GM18909 (cell line): ENCODE data around the gene TMEM256.

ENCODE experiments used
- ATAC-seq: cut with Tn5 transposase; IDR thresholded peaks from one replicate; pipeline ENCODE4 v1.9.1; 2021; ENCODE audit warnings: mild to moderate bottlenecking; ENCODE audit not compliant: unreplicated experiment, poor library complexity

Gene TMEM256

GRCh38 chr17:7431231-7431630, 27.3 kb upstream of the TMEM256 start:
- ATAC-seq, result no peak

DNA sequence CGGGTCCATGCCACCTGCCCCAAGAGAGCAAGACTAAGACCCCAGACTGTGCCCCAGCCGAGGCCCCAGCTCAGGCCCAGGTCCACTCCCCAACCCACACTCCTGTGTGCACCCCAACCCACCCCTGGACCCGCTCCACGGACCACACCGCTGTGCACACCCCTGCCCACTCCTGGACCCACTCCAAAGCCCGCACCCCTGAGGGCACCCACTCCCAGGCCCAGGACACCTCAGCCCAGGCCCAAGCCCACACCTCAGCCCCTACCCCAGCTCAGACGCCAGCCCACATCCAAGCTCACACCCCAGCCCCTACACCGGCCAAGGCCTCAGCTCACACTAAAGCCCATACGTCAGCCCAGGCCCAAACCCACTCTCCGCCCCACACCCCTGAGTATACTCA, 25.8 kb upstream of the TMEM256 start:
- no peak for ATAC-seq

DNA sequence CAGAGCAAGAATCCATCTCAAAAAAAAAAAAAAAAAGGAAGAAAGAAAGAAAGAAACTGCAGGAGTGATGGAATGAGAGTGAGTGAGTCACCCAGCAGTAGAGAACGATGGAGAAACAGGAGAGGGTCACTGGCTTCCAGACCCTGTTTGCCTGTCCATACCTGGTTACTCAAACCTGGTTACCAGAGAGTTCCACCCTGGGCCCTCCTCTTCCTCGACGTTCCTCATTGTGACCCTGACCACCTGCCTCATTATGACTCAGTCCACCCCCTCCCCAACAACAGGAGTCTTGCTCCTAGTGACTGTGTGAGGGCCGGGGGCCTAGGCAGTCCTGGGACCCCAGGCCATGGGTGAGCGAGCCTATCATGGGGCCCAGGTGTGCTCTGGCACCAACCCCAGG, 24.7 kb upstream of the TMEM256 start, which contains the start of gene SPEM3:
Gene SPEM3, plus strand, starts transcription at position 301 of the 400 bp plus-strand sequence. Its CDS starts 46 bp downstream, at position 347.
- no peak for ATAC-seq

- ATAC-seq, result no peak
Observed at GRCh38 chr17:7427549-7427948, 23.7 kb upstream of the TMEM256 start.

- no peak for ATAC-seq
Observed at GRCh38 chr17:7426896-7427489, 23.1 kb upstream of the TMEM256 start.

GRCh38 chr17:7426203-7426863, 22.4 kb upstream of the TMEM256 start:
- ATAC-seq, result no peak

DNA sequence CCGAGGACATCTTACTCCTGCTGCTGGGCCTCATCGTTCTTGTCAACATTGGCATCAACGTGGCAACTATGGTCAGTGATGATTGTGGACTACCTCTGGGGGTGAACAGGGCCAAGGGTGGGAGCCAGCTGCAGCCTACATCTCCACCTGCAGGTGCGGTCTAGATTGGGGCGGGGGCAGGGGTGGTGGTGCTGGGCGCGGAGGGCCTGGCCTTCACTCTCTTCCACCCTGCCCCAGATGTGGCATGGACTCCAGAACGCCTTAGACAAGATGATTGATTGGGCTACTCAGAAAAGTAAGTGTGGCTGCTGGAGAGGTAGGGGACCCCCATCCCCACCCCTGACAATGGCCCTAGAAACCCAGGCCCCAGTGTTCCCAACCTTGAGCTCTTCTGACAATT, 21.9 kb upstream of the TMEM256 start:
- no peak for ATAC-seq

GRCh38 chr17:7425316-7425715, 21.4 kb upstream of the TMEM256 start, which contains the start of gene SPEM2:
TSS of gene SPEM2 (plus strand) at chr17:7425616. CDS start at chr17:7425689, 73 bp downstream.
- no peak for ATAC-seq

DNA sequence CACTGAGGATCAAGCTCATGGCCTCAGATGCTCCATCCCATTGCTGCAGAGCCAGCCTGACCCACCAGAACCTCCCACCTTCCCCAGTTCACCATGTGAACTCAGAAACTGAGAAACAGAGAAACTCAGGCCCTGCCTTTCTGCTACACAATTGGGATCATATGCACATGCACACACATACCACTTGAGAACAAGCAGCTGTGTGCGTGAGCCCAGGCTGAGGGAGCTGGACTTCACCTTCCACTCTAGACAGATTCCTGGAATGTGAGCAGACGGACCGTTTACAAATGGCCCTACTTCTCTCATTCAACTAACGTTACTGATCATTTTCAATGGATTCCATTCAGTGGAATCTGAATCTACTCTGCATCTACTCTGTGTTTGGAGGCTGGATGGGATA, 19.8 kb upstream of the TMEM256 start:
- no peak for ATAC-seq

DNA sequence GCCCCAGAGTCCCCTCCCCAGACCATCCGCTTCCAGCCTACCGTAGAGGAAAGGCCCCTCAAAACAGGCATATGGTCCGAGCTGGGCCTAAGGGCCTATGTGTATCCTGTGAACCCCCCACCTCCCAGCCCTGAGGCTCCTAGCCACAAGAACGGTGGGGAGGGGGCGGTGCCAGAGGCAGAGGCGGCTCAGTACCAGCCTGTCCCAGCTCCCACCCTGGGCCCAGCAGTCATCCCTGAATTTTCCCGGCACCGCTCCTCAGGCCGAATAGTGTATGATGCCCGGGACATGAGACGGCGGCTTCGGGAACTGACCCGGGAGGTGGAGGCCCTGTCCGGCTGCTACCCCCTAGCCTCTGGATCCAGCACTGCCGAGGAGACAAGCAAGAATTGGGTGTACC, 17.3 kb upstream of the TMEM256 start:
- no peak for ATAC-seq

DNA sequence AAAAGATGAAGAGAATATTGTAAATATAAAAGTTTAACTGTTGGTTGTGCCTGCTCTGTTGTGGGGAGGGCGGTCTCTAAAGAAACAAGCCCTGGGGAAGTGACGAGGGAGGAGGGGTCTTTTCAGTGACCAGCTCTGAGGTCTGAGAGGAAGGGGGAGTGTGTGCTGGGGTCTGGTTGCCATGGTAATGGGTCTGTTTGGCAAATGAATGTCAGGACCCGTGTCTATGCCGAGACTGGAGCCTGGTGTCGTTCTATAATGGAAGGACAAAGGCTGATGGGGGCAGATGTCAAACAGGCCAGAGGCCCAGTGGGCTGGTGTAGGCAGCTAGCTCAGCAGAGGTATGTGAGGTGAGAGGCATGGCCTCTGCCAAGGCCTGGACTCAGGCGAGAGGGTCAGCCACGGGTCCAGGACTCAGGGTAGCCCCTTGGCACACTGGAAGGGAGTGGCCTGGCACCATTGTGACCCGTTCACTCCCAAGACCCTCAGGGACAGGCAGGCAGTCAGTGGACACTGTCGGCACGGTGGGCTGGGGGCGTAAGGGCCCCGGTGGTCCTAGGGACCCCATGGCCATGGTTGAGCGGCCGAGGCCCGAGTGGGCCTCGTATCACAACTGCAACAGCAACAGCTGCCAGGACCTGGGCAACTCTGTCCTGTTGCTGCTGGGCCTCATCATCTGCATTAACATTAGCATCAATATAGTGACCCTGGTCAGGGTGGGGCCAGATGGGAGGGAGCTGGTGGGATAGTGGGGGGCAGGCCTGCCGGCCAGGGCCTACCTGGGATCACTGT, 16.1 kb upstream of the TMEM256 start, which contains the start of gene SPEM1:
Gene SPEM1, plus strand, starts transcription at position 506 of the 792 bp plus-strand sequence. Its CDS starts 61 bp downstream, at position 567.
- no peak for ATAC-seq

- ATAC-seq, result no peak
Observed at GRCh38 chr17:7418472-7419152, 14.7 kb upstream of the TMEM256 start.

- ATAC-seq, result no peak
Observed at GRCh38 chr17:7417056-7417655, 13.3 kb upstream of the TMEM256 start.

GRCh38 chr17:7416323-7416722, 12.4 kb upstream of the TMEM256 start:
- no peak for ATAC-seq

DNA sequence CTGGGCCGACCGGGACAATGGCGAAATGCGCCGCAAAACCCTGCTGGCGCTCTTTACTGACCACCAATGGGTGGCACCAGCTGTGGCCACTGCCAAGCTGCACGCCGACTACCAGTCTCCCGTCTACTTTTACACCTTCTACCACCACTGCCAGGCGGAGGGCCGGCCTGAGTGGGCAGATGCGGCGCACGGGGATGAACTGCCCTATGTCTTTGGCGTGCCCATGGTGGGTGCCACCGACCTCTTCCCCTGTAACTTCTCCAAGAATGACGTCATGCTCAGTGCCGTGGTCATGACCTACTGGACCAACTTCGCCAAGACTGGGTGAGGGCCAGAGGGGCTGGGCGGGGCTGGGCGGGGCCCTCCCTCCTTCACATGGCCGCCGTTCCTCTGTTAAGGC, 11.9 kb upstream of the TMEM256 start:
- no peak for ATAC-seq

DNA sequence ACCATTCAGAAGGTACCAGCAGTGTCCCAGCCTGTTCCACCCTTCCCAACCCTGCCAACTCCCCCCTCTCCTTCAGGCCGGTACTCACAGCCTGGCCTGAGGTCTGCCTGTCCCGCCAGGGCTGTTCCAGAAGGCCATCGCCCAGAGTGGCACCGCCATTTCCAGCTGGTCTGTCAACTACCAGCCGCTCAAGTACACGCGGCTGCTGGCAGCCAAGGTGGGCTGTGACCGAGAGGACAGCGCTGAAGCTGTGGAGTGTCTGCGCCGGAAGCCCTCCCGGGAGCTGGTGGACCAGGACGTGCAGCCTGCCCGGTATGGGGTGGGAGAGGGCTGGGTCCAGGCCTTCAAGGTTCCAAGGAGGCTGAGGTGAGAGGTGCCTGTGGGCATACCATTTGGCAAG, 10.9 kb upstream of the TMEM256 start:
- no peak for ATAC-seq

GRCh38 chr17:7413346-7413985, 9.6 kb upstream of the TMEM256 start:
- no peak for ATAC-seq

DNA sequence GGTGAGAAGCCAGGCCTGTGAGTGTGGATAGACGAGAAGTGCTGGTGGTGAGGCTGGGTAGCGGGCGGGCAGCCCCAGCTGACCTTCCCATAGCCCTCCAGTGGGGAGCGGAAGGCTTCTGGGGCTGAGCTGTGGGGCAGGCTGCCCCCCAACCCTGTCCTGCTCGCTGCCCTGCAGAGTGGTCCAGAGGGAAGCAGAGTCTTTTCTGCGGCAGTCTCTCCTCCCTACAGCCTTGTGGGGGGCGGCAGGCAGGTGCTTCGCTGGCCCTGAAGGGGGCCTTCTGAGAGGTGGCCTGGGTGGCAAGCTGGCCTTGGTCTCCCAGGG, 7.5 kb upstream of the TMEM256 start:
- ATAC-seq, result no peak

- no peak for ATAC-seq
Observed at GRCh38 chr17:7410634-7411426, 6.9 kb upstream of the TMEM256 start.
